ELR (cell line): ENCODE results near the gene PCMT1.

Experiments
- DNase-seq: peaks from one replicate; pipeline ENCODE4 v3.0.0-alpha.2; 2015; ENCODE audit warnings: low read depth

PCMT1 gene

GRCh38 chr6:149855040-149855654 lies 105.6 kb downstream of the PCMT1 start:
- peak; percentile 97 for DNase-seq

- no peak for DNase-seq
Observed at GRCh38 chr6:149855741-149856140, 106.2 kb downstream of the PCMT1 start.

- no peak for DNase-seq
Observed at GRCh38 chr6:149856256-149856994, 106.9 kb downstream of the PCMT1 start.

GRCh38 chr6:149857541-149857940 lies 108.0 kb downstream of the PCMT1 start:
- DNase-seq, result no peak

- peak; percentile 74 for DNase-seq
Observed at GRCh38 chr6:149859368-149859767, 109.8 kb downstream of the PCMT1 start.

GRCh38 chr6:149859938-149860337 lies 110.4 kb downstream of the PCMT1 start:
- DNase-seq, result no peak

DNA sequence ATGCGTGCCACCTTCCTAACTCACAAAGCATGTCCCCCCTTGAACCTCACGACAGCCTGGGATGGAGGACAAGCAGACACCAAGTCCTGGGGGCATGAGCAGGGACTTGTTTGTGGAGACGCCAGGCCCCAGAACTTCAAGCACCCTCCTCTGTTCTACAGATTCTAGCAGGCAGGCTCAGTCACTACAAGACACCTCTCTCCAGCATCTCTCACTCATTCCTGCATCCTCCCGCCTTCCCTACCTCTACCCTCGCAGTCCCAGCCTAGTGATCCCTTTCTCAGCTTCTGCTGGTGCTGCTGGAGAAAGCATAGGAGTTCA lies 110.9 kb downstream of the PCMT1 start:
- no peak for DNase-seq
